RPMI7951 (cell line): ENCODE measurements around the gene HERC2. TPM values are rescaled to one million over a fixed set of nuclear protein-coding genes. Genes with fewer than 3 reads are reported as not detected.

Source experiments
- DNase-seq: peaks from one replicate; pipeline ENCODE4 v3.0.0-alpha.2; 2012; ENCODE audit warnings: low read depth
- total RNA-seq: library from RNA; depleted of rRNA; stranded (reverse); fragments of >200 nt; shearing (Covaris generic); gene quantifications from 2 replicates; pipeline ENCODE4 v1.2.3, GENCODE V29; 2014

The HERC2 gene
- total RNA-seq, 1 experiment from 2014 or later, result 28.7 TPM

DNA sequence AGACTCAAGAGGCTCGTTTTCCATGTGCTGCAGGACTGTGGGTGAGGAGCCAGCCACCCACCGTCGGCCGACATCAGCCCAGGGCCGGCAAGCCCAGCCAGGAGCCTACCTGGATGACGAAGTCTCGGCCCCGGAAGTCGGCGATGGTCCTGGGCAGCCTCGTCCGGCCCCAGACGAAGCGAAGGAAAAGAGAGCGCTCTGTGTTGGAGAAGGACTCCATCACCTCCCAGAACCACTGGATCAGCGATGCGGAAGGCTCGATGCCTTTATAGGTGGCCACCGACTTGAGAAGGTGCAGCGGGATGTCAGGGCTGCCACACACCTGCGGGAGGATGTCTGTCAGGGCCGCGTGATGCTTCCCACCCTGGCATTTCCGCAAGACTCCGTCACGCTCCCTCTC lies 209.0 kb downstream of the HERC2 start:
- DNase-seq, result no peak

DNA sequence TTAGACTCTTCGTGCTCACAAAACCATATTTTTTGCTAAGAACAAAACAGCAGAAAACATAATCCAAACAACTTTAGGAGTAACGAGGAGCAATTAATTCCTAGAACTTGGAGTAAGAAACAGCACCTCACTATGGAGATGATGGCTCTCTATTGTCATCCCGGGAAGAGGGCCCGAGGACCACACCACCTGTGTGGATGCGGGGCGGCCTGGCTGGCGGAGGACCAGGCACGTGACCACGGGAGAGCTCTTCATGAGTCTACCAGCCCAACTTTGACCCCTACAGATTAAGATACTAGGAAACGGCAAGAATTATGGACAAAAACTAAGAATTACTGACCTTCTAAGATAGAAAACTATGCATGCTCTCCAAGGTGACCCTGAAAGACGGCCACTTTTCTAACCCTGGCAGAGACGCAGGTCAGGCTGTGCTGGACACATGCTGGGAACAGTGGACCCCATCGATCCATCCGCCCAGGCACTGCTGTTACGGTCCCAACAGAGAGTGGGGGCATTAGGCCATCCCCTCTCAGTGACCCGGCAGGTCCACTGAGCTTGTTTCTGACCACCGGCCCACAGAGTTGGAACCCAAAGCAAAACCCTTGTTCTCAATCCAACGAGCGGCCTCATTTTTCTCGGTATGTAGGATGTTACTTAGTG lies 209.7 kb downstream of the HERC2 start:
- no peak for DNase-seq

DNA sequence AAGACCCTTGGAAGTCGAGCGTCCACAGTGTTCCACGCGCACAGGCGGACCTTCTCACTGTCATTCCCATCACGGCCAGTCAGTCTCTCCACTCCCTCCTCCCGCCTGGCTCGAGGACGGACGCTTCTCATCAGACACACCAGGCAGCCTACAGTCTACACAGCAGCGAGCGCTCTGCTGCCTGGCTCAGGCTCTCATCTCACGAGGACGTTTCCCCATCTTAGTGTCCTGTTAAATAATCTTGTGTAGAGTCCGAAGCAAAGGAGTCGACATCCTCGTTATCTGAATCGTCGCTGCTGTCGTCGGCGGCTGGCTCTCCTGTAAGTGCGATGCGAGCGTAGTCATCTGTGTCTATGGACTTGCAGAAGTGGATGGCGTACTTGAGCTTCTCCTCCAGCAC lies 210.4 kb downstream of the HERC2 start:
- DNase-seq, result no peak

GRCh38 chr15:28110481-28110881 lies 211.5 kb downstream of the HERC2 start:
- DNase-seq, result no peak

DNA sequence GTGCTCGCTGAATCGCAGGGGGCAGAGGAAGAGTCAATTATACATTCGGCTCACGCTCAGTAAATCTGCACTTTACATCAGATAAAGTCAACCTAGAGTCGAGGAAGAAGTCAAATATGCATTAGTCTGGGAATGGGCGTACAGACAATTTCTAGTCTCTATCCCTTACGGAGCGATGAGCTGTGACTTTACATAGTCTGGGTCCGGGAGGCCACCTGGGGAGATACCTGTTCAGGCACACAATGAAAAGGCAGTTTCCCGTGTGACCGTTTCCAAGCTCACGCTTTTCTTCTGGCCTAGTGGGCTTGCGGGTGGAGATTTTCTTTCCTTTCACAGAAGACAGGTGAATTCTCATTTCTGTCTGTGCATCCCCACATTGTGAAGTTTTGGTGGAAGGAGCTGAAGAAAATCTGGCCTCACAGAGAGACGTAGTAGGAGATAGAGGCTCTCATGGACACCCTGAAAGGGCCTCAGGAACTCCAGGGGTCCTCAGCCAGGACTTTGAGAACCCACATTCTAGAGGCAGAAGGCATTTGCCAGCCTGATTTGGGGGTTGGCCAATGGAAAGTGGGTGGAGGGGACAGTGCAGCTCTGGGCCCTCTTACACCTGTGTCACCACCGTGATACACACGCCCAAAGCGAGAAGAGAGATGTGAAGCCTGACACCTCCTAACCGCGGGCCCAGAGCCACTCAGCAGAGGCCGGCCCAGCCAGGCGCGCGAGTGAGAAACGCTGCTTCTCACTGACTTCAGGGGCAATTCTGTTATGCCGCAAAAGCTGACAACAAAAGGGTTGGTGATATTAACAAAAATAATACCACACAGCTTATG lies 212.1 kb downstream of the HERC2 start:
- DNase-seq, result no peak

DNA sequence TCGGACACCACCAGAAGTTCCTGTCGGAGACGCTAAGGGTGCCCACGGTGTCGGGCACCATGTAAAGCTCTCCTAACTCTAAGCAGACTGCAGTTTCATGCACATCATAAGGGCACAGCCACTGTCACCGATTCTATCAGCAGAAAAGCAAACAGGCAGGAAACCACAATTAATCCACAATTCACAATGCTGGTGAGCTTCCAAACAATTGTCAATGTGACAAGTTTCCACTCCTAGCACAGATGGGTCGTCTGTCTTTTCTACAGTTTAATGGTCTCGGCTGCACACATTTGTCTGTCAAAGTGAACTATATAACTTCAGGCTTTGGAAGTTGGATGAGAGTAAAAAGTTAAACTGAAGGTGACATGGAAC lies 214.1 kb downstream of the HERC2 start:
- no peak for DNase-seq

DNA sequence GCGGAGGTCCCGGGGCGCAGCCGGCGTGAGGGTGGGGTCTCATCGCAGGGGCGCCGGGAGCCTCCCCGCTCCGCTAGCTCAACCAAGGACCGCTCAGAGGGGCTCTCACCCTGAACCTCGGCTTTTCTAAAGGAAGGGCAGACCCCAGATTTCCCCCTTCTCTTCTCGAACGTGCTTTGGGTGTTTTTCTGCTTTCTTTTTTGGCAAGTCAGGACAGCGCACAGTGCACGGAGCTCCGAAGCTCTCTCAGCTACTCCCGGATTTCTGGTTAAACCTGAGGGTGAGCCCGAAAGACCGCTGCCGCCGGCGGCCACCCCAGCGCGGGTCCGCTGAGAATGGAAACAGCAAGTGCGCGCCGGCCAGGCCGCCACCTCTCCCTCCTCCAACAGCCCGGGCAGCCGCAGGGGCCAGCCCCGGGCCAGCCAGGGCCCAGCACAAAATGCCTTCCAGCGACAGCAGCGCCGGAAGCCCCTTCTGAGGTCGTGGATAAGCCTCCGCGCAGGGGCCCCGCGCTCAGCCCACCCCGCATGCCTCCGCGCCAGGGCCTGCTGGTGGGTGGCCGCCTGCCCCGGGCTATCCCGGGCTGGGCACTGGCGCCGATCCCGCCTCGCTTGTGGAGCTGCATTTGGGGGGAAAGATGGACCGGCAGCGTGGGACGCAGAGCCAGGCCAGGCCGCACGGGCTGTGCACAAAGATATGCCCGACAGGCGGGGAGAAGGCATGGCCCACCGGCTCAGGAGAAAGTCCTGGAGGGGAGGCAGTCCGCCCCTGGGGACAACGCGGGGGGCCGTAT lies 214.7 kb downstream of the HERC2 start:
- DNase-seq, result no peak

GRCh38 chr15:28106294-28107110 lies 215.5 kb downstream of the HERC2 start:
- no peak for DNase-seq

GRCh38 chr15:28105793-28106192 lies 216.2 kb downstream of the HERC2 start:
- DNase-seq, result no peak

- no peak for DNase-seq
Measured at GRCh38 chr15:28105224-28105791, 216.7 kb downstream of the HERC2 start.

GRCh38 chr15:28104326-28104725 lies 217.7 kb downstream of the HERC2 start:
- no peak for DNase-seq

GRCh38 chr15:28103831-28104230 lies 218.1 kb downstream of the HERC2 start:
- no peak for DNase-seq

- no peak for DNase-seq
Measured at GRCh38 chr15:28101983-28102441, 220.0 kb downstream of the HERC2 start.

GRCh38 chr15:28101201-28101600 lies 220.8 kb downstream of the HERC2 start:
- no peak for DNase-seq

DNA sequence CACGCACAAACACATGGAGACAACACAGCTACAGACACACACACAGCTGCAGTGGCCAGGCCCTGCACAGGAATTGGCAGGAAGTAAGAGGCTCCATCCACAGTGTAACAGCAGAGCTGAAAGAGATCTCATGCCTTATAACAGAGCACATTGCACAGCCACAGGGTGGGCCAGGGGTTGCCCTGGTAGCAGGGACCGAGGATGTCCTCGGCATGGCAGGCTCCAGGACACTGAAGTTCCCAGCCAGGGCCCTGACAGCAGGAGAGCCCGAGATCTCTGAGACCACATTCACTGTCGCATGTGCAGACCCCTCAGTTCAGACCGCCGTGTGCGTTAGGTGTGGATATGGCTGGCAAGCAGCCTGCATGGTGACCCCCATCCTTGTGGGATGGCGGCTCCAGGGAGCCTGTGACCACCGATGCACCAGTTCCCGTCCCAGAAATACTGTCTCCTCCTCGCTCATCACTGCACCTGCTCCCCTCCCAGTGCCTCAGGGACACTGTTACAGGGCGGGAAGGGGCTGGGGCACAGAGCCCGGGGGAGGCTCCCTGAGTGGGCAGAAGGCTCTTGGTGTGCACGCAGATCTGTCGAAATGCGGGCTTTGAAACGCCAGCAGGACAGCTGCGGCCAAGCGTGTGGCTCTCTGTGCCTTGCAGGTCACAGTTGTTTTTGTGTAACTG lies 221.3 kb downstream of the HERC2 start:
- no peak for DNase-seq

- no peak for DNase-seq
Measured at GRCh38 chr15:28099555-28100140, 222.3 kb downstream of the HERC2 start.

- peak; percentile 42 for DNase-seq
Measured at GRCh38 chr15:28098766-28099554, 223.0 kb downstream of the HERC2 start, which contains the start of gene OCA2. Gene OCA2 (minus strand): TSS chr15:28099315. CDS start chr15:28081874, 17,441 bp downstream.

DNA sequence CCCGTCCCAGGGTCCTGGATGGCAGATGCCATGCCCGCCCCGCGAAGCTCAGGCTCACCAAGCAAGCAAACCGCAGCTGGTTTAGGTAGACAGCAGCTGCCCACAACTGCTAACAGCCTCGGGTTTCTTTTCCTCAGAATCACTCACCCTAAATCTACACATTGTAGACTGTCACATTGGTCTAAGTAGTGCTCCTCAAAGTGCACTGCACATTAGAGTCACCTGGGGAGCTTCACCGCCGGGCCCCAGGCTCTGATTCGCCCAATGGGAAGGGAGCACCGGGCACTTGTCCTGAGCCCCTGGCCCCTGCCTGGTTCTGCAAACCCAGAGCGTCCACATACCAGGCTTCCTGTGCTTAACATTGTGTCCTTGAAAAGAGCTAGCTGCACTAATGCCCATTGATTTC lies 223.6 kb downstream of the HERC2 start:
- DNase-seq, result no peak

- DNase-seq, result no peak
Measured at GRCh38 chr15:28097656-28098359, 224.2 kb downstream of the HERC2 start.
